NT2/D1 (cell line): ENCODE results near the gene KRTAP5-4.
"Not testable (repeated sequence)": the region's sequence is repeated elsewhere in the genome, so short reads cannot be mapped to it uniquely, and the experiment has no call there.

ENCODE experiments used
- DNase-seq: peaks from one replicate; pipeline ENCODE4 v3.0.0-alpha.2; 2011; ENCODE audit warnings: low read depth, low spot score
- H3K27me3 ChIP-seq: 2 replicates; pipeline ENCODE4 v1.6.0; 2011; ENCODE audit warnings: mild to moderate bottlenecking; ENCODE audit not compliant: insufficient read length, insufficient read depth
- H3K36me3 ChIP-seq: 2 replicates; pipeline ENCODE4 v1.6.1; 2011; ENCODE audit warnings: mild to moderate bottlenecking, low read length, mixed read lengths; ENCODE audit not compliant: insufficient read depth, insufficient read length
- H3K4me1 ChIP-seq: 2 replicates; pipeline ENCODE4 v1.5.1; 2011; ENCODE audit not compliant: insufficient read depth, insufficient read length
- H3K4me3 ChIP-seq: 2 replicates; pipeline ENCODE4 v1.5.1; 2011; ENCODE audit warnings: low read depth; ENCODE audit not compliant: insufficient read length
- H3K9ac ChIP-seq: 2 replicates; pipeline ENCODE4 v1.6.0; 2011; ENCODE audit warnings: low read depth; ENCODE audit not compliant: insufficient read length
- H3K9me3 ChIP-seq: 2 replicates; pipeline ENCODE4 v1.5.1; 2011; ENCODE audit warnings: mild to moderate bottlenecking, low read length; ENCODE audit not compliant: insufficient read depth
- SUZ12 ChIP-seq: IDR thresholded peaks from 2 replicates; pipeline ENCODE4 v1.6.1; 2011; ENCODE audit not compliant: insufficient read length, insufficient read depth; ENCODE audit errors: extremely low read depth
- YY1 ChIP-seq: IDR thresholded peaks from 2 replicates; pipeline ENCODE4 v1.6.1; 2011; ENCODE audit not compliant: insufficient read length, insufficient read depth
- ZNF274 ChIP-seq: IDR thresholded peaks from 2 replicates; pipeline ENCODE4 v1.6.1; 2011; ENCODE audit warnings: mild to moderate bottlenecking, low read depth, low read length

KRTAP5-4 gene

DNA sequence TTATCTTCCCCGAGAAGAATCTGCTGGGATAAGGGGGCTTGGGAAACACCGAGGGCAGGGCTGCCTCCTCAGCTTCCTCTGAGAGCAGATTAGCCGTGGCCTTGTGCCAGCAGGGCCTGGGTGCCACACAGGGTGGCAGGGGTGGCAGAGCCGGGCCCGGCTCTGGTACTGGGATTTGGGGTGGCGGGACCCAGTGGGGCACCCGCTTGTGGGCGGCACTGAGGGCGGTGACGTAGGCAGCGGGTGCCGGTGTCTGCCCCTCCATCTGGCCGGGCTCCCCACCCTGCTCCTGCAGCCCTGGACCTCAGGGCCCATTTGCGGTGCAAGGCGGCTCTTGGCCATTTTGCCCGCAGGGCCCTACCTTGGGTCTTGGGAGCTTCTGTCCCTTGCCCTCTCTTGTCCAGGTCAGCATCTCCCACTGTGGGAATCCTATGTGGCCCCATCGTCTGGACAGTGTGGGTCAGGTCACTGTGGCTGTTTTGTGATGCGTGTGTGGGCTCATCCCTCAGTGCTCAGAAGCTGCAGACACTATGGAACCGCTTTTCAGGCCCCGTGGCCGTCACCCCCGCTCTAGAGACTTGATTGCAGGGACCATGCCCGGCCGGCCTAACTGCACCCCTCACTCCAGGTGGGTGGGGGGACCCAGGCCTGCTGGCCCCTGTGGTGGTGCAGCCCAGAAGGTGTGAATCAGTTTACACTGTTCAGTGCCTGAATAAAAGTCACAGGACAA lies 45.3 kb upstream of the KRTAP5-4 start:
- H3K9me3 ChIP-seq, result no peaks in the 10 kb centered on the region
- no peaks in the 10 kb centered on the region for H3K36me3 ChIP-seq
- TF ChIP-seq YY1 (no peak), ZNF274 (no peak), SUZ12 (no peak)
- peaks cover 4% of the 10 kb centered on the region for H3K27me3 ChIP-seq
- H3K9ac ChIP-seq, result no peak overlapping the region
- DNase-seq, result no peak
- H3K4me3 ChIP-seq, result no peak overlapping the region
- peaks cover 16% of the 10 kb centered on the region for H3K4me1 ChIP-seq

DNA sequence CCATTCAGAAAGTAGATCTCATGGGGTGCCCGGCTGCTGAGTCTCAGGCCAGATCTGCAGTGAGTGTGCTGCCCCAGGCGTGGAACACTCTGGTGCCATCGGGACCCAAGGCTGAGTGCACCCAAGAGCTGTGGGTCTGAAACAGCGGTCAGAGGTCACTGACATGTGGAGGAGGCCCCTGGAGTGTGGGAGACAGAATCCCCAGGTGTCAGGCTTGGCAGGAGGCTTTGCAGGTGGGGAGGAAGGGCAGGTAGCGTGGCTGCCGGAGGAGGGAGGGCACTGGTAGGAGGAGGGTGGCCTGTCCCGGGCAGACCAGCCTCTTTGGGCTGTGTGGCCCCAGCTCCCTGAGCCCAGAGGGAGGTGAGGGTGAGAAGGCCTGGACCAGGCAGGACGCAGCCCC lies 43.4 kb upstream of the KRTAP5-4 start:
- H3K4me1 ChIP-seq, result peaks cover 10% of the 10 kb centered on the region
- no peak for DNase-seq

DNA sequence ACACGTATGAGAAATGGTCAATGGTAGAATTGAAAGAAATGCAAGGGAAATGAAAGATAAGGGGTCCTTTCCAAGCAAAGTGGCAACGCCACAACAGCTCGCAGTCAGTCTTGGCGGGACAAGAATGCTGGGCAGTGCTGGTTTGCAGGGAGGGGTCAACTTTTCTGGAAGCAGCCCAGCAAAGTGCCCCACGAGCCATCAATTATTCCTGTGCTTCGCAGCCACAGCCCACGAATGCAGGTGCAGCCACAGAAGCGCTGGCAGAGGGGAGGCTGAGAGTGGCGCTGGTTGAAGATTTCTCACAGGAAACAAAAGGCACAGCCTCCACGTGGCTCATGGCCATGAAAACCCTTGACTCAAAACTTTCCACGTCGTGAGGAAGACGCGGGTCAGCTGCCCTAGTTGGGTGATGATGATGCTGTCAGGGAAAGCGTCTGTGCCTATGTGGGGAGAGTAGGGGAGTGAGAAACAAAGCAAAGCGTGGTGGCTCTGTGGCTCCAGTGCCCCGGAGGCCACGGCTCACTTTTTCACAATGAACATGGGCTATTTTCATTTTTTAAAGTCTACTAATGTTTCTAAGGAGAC lies 40.9 kb upstream of the KRTAP5-4 start:
- H3K9me3 ChIP-seq, DNase-seq, H3K27me3 ChIP-seq, H3K36me3 ChIP-seq, H3K9ac ChIP-seq, H3K4me3 ChIP-seq, H3K4me1 ChIP-seq: not testable (repeated sequence)

More for the DNA sequence above, 43.4 kb upstream of the KRTAP5-4 start:
- H3K27me3 ChIP-seq, result no peaks in the 10 kb centered on the region
- TF ChIP-seq SUZ12 (no peak), ZNF274 (no peak), YY1 (no peak)
- H3K4me3 ChIP-seq, result no peak overlapping the region
- H3K36me3 ChIP-seq, result no peaks in the 10 kb centered on the region
- no peaks in the 10 kb centered on the region for H3K9me3 ChIP-seq
- H3K9ac ChIP-seq, result no peak overlapping the region

DNA sequence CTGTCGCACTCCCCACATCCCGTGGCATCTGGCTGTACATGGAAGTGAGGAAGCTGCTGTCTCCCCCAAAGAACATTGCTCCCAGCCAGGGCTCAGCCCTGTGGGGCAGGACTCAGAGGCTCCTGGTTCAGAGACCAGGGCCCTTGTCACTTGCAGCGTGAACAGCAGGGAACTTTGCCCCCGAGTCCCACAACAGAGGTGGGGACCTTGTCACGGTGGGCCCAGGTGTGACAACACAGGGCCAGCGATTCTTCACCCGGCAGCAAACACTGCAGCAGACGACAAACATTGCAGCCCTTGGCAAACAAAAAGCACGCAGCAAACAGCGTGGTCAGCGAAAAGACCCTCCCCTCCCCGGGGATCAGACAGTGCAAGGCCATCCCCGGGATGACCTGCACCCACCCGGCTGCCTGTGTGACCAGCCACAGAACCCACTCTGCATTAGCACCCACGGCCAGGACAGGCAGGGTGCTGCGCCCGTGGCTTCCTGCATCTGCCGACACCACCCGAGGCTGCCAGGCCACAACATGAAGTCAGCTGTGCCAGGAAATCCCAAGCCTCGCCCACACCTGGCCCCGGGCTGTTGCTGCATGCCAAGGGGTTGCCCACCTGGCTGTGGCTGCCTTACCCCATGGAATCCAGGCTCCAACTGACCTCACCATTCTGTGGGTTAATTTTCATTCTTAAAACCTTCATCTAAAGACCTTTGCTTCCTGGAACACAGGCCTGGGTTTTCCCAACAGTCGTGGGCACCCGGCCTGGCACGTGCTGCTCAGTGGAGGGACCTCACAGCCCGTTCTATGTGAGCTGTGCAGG lies 39.7 kb upstream of the KRTAP5-4 start:
- H3K36me3 ChIP-seq, H3K9ac ChIP-seq, H3K4me1 ChIP-seq, H3K4me3 ChIP-seq, H3K27me3 ChIP-seq, DNase-seq, H3K9me3 ChIP-seq: not testable (repeated sequence)

DNA sequence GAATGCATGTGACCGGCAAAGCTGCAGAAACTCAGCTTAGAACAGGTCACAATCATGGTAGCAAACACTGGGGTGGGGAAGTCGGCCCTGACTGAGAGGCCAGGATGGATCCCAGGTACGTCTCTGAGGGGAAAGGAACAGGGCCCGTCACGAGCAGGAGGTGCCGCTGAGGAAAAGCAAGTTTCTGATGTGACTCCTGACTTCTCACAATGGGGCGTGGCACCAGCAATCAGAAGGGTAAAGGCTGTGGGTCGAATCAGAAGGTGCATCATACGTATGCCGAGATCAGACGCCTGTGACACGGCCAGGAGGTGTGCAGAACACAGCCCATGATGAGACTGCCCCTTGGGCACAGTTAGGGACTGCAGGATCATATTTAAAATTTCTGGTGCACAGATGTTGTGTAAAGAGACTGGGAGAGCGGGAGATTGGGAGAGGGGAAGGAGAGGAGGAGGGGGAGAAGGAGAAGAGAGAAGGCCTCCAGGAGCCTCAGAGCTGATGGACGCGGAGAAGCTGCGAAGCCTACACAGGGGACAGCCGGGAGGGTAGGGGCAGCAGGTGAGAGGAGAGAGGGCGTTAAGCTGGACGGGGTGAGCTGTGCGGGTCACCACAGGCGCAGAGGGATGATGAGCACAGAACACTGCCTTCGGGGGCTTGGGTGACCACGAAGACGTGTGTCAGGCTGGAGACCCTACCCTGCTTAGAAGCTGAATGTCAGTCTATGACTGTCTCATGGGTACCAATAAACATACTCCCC lies 38.4 kb upstream of the KRTAP5-4 start:
- Histone ChIP-seq H3K4me3 (no peak overlapping the region), H3K9me3 (no peaks in the 10 kb centered on the region), H3K4me1 (no peaks in the 10 kb centered on the region), H3K27me3 (peaks cover 3% of the 10 kb centered on the region), H3K36me3 (no peaks in the 10 kb centered on the region), H3K9ac (no peak overlapping the region)
- no peak for DNase-seq
- TF ChIP-seq SUZ12 (no peak), YY1 (no peak), ZNF274 (no peak)

DNA sequence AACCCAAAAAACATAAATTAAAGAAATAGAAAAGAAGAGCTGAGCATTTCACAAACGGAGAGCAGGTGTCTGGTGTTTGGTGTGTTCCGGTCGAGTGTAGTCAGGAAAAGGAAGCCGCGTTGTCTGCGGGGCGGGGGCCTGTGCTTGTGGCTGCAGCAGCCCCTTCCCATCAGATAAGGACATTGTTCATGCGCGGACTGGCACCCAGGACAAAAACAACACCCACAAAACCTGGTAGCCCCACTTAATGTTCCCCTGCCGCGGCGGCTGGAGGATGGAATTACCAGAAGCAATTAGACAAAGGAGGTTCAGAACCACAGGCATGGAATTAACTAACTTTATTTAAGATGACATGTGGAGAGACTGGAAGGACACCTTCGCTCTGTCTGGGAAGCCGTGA lies 37.6 kb upstream of the KRTAP5-4 start:
- Histone ChIP-seq H3K9ac (no peak overlapping the region), H3K9me3 (no peaks in the 10 kb centered on the region), H3K4me1 (peaks cover 4% of the 10 kb centered on the region), H3K4me3 (no peak overlapping the region), H3K36me3 (no peaks in the 10 kb centered on the region), H3K27me3 (peaks cover 7% of the 10 kb centered on the region)
- DNase-seq, result no peak
- no peak for TF ChIP-seq SUZ12
- TF ChIP-seq ZNF274, result no peak
- TF ChIP-seq YY1, result no peak

DNA sequence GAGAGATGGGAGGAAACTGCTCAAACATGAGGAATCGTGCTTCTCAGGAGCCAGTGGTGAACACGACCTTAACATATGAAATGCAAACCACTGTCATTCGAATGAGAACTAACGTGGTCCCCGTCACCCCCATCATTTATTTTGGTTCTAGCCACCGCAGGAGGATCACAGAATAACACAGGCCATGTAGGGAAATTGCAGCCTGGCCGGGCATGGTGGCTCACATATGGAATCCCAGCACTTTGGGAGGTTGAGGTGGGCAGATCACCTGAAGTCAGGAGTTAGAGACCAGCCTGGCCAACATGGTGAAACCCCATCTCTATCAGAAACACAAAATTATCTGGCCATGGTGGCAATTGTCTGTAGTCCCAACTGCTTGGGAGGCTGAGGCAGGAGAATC lies 34.7 kb upstream of the KRTAP5-4 start:
- Histone ChIP-seq H3K9me3 (no peaks in the 10 kb centered on the region), H3K4me3 (no peak overlapping the region), H3K27me3 (peaks cover 23% of the 10 kb centered on the region), H3K4me1 (peaks cover 19% of the 10 kb centered on the region), H3K36me3 (no peaks in the 10 kb centered on the region), H3K9ac (no peak overlapping the region)
- TF ChIP-seq SUZ12 (no peak), ZNF274 (no peak), YY1 (no peak)
- DNase-seq, result no peak
